ENCODE results near the gene LEP.

DNA sequence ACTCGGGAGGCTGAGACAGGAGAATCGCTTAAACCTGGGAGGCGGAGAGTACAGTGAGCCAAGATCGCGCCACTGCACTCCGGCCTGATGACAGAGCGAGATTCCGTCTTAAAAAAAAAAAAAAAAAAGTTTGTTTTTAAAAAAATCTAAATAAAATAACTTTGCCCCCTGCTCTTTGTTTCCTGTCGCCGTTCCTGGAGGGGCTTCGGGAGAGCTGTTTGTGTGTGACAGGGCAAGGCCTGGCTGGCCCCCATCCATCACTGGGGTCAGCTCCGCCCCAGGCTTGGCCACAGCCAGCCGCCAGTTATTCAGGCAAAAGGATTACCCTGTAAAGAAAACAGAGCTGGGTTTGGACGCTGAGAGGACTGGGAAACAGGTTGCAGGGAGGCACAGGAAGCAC is 16.4 kb downstream of the LEP start:
- TF ChIP-seq, protein P1, sequence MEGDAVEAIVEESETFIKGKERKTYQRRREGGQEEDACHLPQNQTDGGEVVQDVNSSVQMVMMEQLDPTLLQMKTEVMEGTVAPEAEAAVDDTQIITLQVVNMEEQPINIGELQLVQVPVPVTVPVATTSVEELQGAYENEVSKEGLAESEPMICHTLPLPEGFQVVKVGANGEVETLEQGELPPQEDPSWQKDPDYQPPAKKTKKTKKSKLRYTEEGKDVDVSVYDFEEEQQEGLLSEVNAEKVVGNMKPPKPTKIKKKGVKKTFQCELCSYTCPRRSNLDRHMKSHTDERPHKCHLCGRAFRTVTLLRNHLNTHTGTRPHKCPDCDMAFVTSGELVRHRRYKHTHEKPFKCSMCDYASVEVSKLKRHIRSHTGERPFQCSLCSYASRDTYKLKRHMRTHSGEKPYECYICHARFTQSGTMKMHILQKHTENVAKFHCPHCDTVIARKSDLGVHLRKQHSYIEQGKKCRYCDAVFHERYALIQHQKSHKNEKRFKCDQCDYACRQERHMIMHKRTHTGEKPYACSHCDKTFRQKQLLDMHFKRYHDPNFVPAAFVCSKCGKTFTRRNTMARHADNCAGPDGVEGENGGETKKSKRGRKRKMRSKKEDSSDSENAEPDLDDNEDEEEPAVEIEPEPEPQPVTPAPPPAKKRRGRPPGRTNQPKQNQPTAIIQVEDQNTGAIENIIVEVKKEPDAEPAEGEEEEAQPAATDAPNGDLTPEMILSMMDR (IDR thresholded peaks at IDR 0.05; ENCODE audit: low read depth, low read length, poor library complexity, severe bottlenecking) = no peak
- no peak for TF ChIP-seq EZH2phosphoT487 (IDR thresholded peaks at IDR 0.05; ENCODE audit: borderline replicate concordance, low read length)

Measured in DOHH2 (cell line).